ENCODE results near the gene UPK3BL2.
A peak's percentile ranks its signal among the peaks of the same experiment; 100 is the strongest.
"Not testable (repeated sequence)": the region's sequence is repeated elsewhere in the genome, so short reads cannot be mapped to it uniquely, and the experiment has no call there.

UPK3BL2 gene

GRCh38 chr7:102507410-102508088 lies 35.9 kb downstream of the UPK3BL2 start:
- not testable (repeated sequence) for H2AK5ac ChIP-seq (ENCODE audit: low read length)
- no CpG with 5 or more reads among the region's 8 CpGs for WGBS (ENCODE audit: extremely low coverage, insufficient coverage, insufficient read length)

GRCh38 chr7:102505298-102506185 lies 38.0 kb downstream of the UPK3BL2 start:
- H2BK120ac ChIP-seq (ENCODE audit: insufficient read depth, low read length, poor library complexity); H4K8ac ChIP-seq (ENCODE audit: low read depth, low read length); H3K27ac ChIP-seq (ENCODE audit: low read depth, low read length); H3K27me3 ChIP-seq (ENCODE audit: insufficient read depth, low read length); H3K36me3 ChIP-seq (ENCODE audit: control insufficient read depth in 1 of 2, insufficient read depth in 2 of 2, low read length in 2 of 2); H3K4ac ChIP-seq (ENCODE audit: low read depth, low read length); H3K14ac ChIP-seq (ENCODE audit: low read length); H3K79me2 ChIP-seq (ENCODE audit: control insufficient read depth, insufficient read depth, low read length, poor library complexity); H3K18ac ChIP-seq (ENCODE audit: low read length); H3K4me1 ChIP-seq (ENCODE audit: control insufficient read depth in 1 of 2, insufficient read depth in 2 of 2, low read length in 2 of 2); DNase-seq; H2AFZ ChIP-seq (ENCODE audit: insufficient read depth, low read length, poor library complexity); H3K4me3 ChIP-seq (ENCODE audit: low read depth, low read length); H3K4me2 ChIP-seq (ENCODE audit: low read length); H2AK5ac ChIP-seq (ENCODE audit: low read length); H3K23ac ChIP-seq (ENCODE audit: low read length); H3K9me3 ChIP-seq (ENCODE audit: insufficient read depth, low read depth, low read length); H3K9ac ChIP-seq (ENCODE audit: low read length); H3K79me1 ChIP-seq (ENCODE audit: low read length); H4K91ac ChIP-seq (ENCODE audit: low read depth, low read length): not testable (repeated sequence)
- H2BK5ac ChIP-seq (ENCODE audit: low read depth, low read length, poor library complexity) = peak overlapping the region; percentile 76
- no CpG with 5 or more reads among the region's 24 CpGs for WGBS (ENCODE audit: extremely low coverage, insufficient coverage, insufficient read length)
- peak overlapping the region; percentile 62 for H4K12ac ChIP-seq (ENCODE audit: low read depth, low read length)
- H2BK12ac ChIP-seq (ENCODE audit: low read length) = peak overlapping the region; percentile 71

More at GRCh38 chr7:102507410-102508088, 35.9 kb downstream of the UPK3BL2 start:
- H3K4me2 ChIP-seq (ENCODE audit: low read length); H2BK120ac ChIP-seq (ENCODE audit: insufficient read depth, low read length, poor library complexity); H3K9me3 ChIP-seq (ENCODE audit: insufficient read depth, low read depth, low read length); H3K4ac ChIP-seq (ENCODE audit: low read depth, low read length); H4K12ac ChIP-seq (ENCODE audit: low read depth, low read length); H4K91ac ChIP-seq (ENCODE audit: low read depth, low read length); H3K14ac ChIP-seq (ENCODE audit: low read length); H4K8ac ChIP-seq (ENCODE audit: low read depth, low read length); H3K4me3 ChIP-seq (ENCODE audit: low read depth, low read length); H3K27ac ChIP-seq (ENCODE audit: low read depth, low read length); H2BK12ac ChIP-seq (ENCODE audit: low read length); H3K23ac ChIP-seq (ENCODE audit: low read length); H3K18ac ChIP-seq (ENCODE audit: low read length); DNase-seq; H3K9ac ChIP-seq (ENCODE audit: low read length); H3K27me3 ChIP-seq (ENCODE audit: insufficient read depth, low read length); H2BK5ac ChIP-seq (ENCODE audit: low read depth, low read length, poor library complexity); H3K79me1 ChIP-seq (ENCODE audit: low read length); H3K79me2 ChIP-seq (ENCODE audit: control insufficient read depth, insufficient read depth, low read length, poor library complexity); H2AFZ ChIP-seq (ENCODE audit: insufficient read depth, low read length, poor library complexity); H3K36me3 ChIP-seq (ENCODE audit: control insufficient read depth in 1 of 2, insufficient read depth in 2 of 2, low read length in 2 of 2); H3K4me1 ChIP-seq (ENCODE audit: control insufficient read depth in 1 of 2, insufficient read depth in 2 of 2, low read length in 2 of 2): not testable (repeated sequence)

- H3K79me1 ChIP-seq (ENCODE audit: low read length); H4K12ac ChIP-seq (ENCODE audit: low read depth, low read length); H3K9ac ChIP-seq (ENCODE audit: low read length); H4K91ac ChIP-seq (ENCODE audit: low read depth, low read length); H2BK120ac ChIP-seq (ENCODE audit: insufficient read depth, low read length, poor library complexity); H3K27ac ChIP-seq (ENCODE audit: low read depth, low read length); H3K4me3 ChIP-seq (ENCODE audit: low read depth, low read length); H3K36me3 ChIP-seq (ENCODE audit: control insufficient read depth in 1 of 2, insufficient read depth in 2 of 2, low read length in 2 of 2); H3K27me3 ChIP-seq (ENCODE audit: insufficient read depth, low read length); DNase-seq; H3K4me2 ChIP-seq (ENCODE audit: low read length); H2BK5ac ChIP-seq (ENCODE audit: low read depth, low read length, poor library complexity); H4K8ac ChIP-seq (ENCODE audit: low read depth, low read length); H3K4me1 ChIP-seq (ENCODE audit: control insufficient read depth in 1 of 2, insufficient read depth in 2 of 2, low read length in 2 of 2); H2AK5ac ChIP-seq (ENCODE audit: low read length); H2AFZ ChIP-seq (ENCODE audit: insufficient read depth, low read length, poor library complexity); H3K18ac ChIP-seq (ENCODE audit: low read length); H2BK12ac ChIP-seq (ENCODE audit: low read length); H3K9me3 ChIP-seq (ENCODE audit: insufficient read depth, low read depth, low read length); H3K14ac ChIP-seq (ENCODE audit: low read length); H3K23ac ChIP-seq (ENCODE audit: low read length); H3K4ac ChIP-seq (ENCODE audit: low read depth, low read length); H3K79me2 ChIP-seq (ENCODE audit: control insufficient read depth, insufficient read depth, low read length, poor library complexity): not testable (repeated sequence)
- no CpG with 5 or more reads among the region's 12 CpGs for WGBS (ENCODE audit: extremely low coverage, insufficient coverage, insufficient read length)
Measured at GRCh38 chr7:102503141-102503540, 40.4 kb downstream of the UPK3BL2 start.

GRCh38 chr7:102498321-102498720 lies 45.2 kb downstream of the UPK3BL2 start:
- H2BK12ac ChIP-seq (ENCODE audit: low read length); H4K91ac ChIP-seq (ENCODE audit: low read depth, low read length); H3K4ac ChIP-seq (ENCODE audit: low read depth, low read length); DNase-seq; H3K18ac ChIP-seq (ENCODE audit: low read length); H3K9ac ChIP-seq (ENCODE audit: low read length); H2AK5ac ChIP-seq (ENCODE audit: low read length); H3K23ac ChIP-seq (ENCODE audit: low read length); H2BK5ac ChIP-seq (ENCODE audit: low read depth, low read length, poor library complexity); H2AFZ ChIP-seq (ENCODE audit: insufficient read depth, low read length, poor library complexity); H3K4me2 ChIP-seq (ENCODE audit: low read length); H3K4me3 ChIP-seq (ENCODE audit: low read depth, low read length); H2BK120ac ChIP-seq (ENCODE audit: insufficient read depth, low read length, poor library complexity); H3K79me1 ChIP-seq (ENCODE audit: low read length); H3K27ac ChIP-seq (ENCODE audit: low read depth, low read length); H3K27me3 ChIP-seq (ENCODE audit: insufficient read depth, low read length); H3K4me1 ChIP-seq (ENCODE audit: control insufficient read depth in 1 of 2, insufficient read depth in 2 of 2, low read length in 2 of 2); H3K14ac ChIP-seq (ENCODE audit: low read length); H3K36me3 ChIP-seq (ENCODE audit: control insufficient read depth in 1 of 2, insufficient read depth in 2 of 2, low read length in 2 of 2); H3K79me2 ChIP-seq (ENCODE audit: control insufficient read depth, insufficient read depth, low read length, poor library complexity); H3K9me3 ChIP-seq (ENCODE audit: insufficient read depth, low read depth, low read length); H4K12ac ChIP-seq (ENCODE audit: low read depth, low read length); H4K8ac ChIP-seq (ENCODE audit: low read depth, low read length): not testable (repeated sequence)
- WGBS (ENCODE audit: extremely low coverage, insufficient coverage, insufficient read length) = no CpG with 5 or more reads among the region's 16 CpGs

Measured in trophoblast cell (in vitro differentiated cells and primary cell).